HEK293 (cell line): ENCODE data around the gene MAGI1.

Experiments
- CTCF ChIA-PET: fragments of 350-600 bp; formaldehyde crosslinking; extraction: SDS; loops from one replicate; lab custom pipeline; 2021; ENCODE audit warnings: antibody characterized with exemption; lab: Yijun Ruan, JAX
- POLR2A ChIA-PET: fragments of 300-600 bp; formaldehyde crosslinking; extraction: SDS; loops from one replicate; lab custom pipeline; 2020; ENCODE audit warnings: antibody characterized with exemption, inconsistent platforms; lab: Yijun Ruan, JAX
- H3K27ac ChIP-seq: fragments of 200-500 bp; sonication (Bioruptor generic); 2 replicates; pipeline ENCODE4 v1.5.1; 2014; ENCODE audit warnings: low read depth, low read length, control low read depth, inconsistent platforms; ENCODE audit errors: extremely low read depth
- H3K36me3 ChIP-seq, 2 experiments: fragments of 200-500 bp in 1 of 2; sonication (Bioruptor generic) in 1 of 2; 1 replicate in 1 of 2; 2 replicates in 1 of 2; pipeline ENCODE4 v1.5.1; 2014 to 2017; ENCODE audit warnings: inconsistent platforms in 2 of 2, low read length in 2 of 2; ENCODE audit not compliant: control insufficient read depth in 2 of 2, insufficient read depth in 1 of 2
- H3K4me1 ChIP-seq: fragments of 200-500 bp; sonication (Bioruptor generic); 2 replicates; pipeline ENCODE4 v1.5.1; 2014; ENCODE audit warnings: mild to moderate bottlenecking, low read length, inconsistent platforms; ENCODE audit not compliant: control insufficient read depth, insufficient read depth
- H3K4me3 ChIP-seq: 2 replicates; pipeline ENCODE4 v1.5.1; 2011; ENCODE audit warnings: low read depth, mild to moderate bottlenecking, control low read depth, low read length, moderate library complexity
- H3K9me3 ChIP-seq: fragments of 200-500 bp; sonication (Bioruptor generic); 2 replicates; pipeline ENCODE4 v1.5.1; 2014; ENCODE audit warnings: low read depth, low read length, inconsistent platforms; ENCODE audit not compliant: control insufficient read depth, insufficient read depth
- GLI4 ChIP-seq: fragments of 450-650 bp; formaldehyde crosslinking; IDR thresholded peaks from 2 replicates; pipeline ENCODE4 v1.5.1; 2016; ENCODE audit warnings: missing biosample characterization, missing genetic modification characterization
- MEIS1 ChIP-seq: sonication (generic); formaldehyde crosslinking; IDR thresholded peaks from 2 replicates; pipeline ENCODE4 v1.8.1; 2022; ENCODE audit warnings: missing genetic modification reagents, mild to moderate bottlenecking, borderline replicate concordance
- MYNN ChIP-seq: fragments of 450-650 bp; formaldehyde crosslinking; IDR thresholded peaks from 2 replicates; pipeline ENCODE4 v1.5.1; 2016; ENCODE audit warnings: missing biosample characterization, missing genetic modification characterization, borderline replicate concordance
- MZF1 ChIP-seq: fragments of 450-650 bp; formaldehyde crosslinking; IDR thresholded peaks from 2 replicates; pipeline ENCODE4 v1.5.1; 2017; ENCODE audit warnings: missing biosample characterization, missing genetic modification characterization, borderline replicate concordance
- PRDM6 ChIP-seq: fragments of 450-650 bp; formaldehyde crosslinking; IDR thresholded peaks from 2 replicates; pipeline ENCODE4 v1.5.1; 2017; ENCODE audit warnings: missing biosample characterization, missing genetic modification characterization
- SETDB1 ChIP-seq: IDR thresholded peaks from one replicate; pipeline ENCODE4 v1.6.1; 2017; ENCODE audit warnings: mild to moderate bottlenecking, low read length, moderate library complexity, mixed read lengths; ENCODE audit not compliant: insufficient read length
- TCF7L2 ChIP-seq: IDR thresholded peaks from 2 replicates; pipeline ENCODE4 v1.6.1; 2011; ENCODE audit warnings: low read depth, mild to moderate bottlenecking, inconsistent platforms, low read length, moderate library complexity, borderline replicate concordance
- ZBTB48 ChIP-seq: fragments of 450-650 bp; formaldehyde crosslinking; IDR thresholded peaks from 2 replicates; pipeline ENCODE4 v1.5.1; 2016; ENCODE audit warnings: missing biosample characterization, missing genetic modification characterization
- ZNF146 ChIP-seq: fragments of 450-650 bp; formaldehyde crosslinking; IDR thresholded peaks from 2 replicates; pipeline ENCODE4 v1.5.1; 2016; ENCODE audit warnings: missing biosample characterization, missing genetic modification characterization
- ZNF16 ChIP-seq: fragments of 450-650 bp; formaldehyde crosslinking; IDR thresholded peaks from 2 replicates; pipeline ENCODE4 v1.5.1; 2016; ENCODE audit warnings: low read depth, missing biosample characterization, missing genetic modification characterization
- ZNF174 ChIP-seq: fragments of 450-650 bp; formaldehyde crosslinking; IDR thresholded peaks from 2 replicates; pipeline ENCODE4 v1.5.0; 2017; ENCODE audit warnings: missing biosample characterization, mild to moderate bottlenecking, missing genetic modification characterization
- ZNF223 ChIP-seq: fragments of 450-650 bp; formaldehyde crosslinking; IDR thresholded peaks from 2 replicates; pipeline ENCODE4 v1.5.1; 2016; ENCODE audit warnings: missing biosample characterization, missing genetic modification characterization
- ZNF26 ChIP-seq: fragments of 450-650 bp; formaldehyde crosslinking; IDR thresholded peaks from 2 replicates; pipeline ENCODE4 v1.5.1; 2016; ENCODE audit warnings: missing biosample characterization, missing genetic modification characterization
- ZNF292 ChIP-seq: fragments of 450-650 bp; formaldehyde crosslinking; IDR thresholded peaks from 2 replicates; pipeline ENCODE4 v1.5.1; 2016; ENCODE audit warnings: low read depth, missing biosample characterization, missing genetic modification characterization, borderline replicate concordance
- ZNF530 ChIP-seq: fragments of 450-650 bp; formaldehyde crosslinking; IDR thresholded peaks from 2 replicates; pipeline ENCODE4 v1.5.1; 2016; ENCODE audit warnings: low read depth, missing biosample characterization, missing genetic modification characterization
- ZNF555 ChIP-seq: fragments of 450-650 bp; formaldehyde crosslinking; conservative IDR thresholded peaks from 2 replicates; pipeline ENCODE4 v1.5.1; 2017; ENCODE audit warnings: missing biosample characterization, mild to moderate bottlenecking, missing genetic modification characterization, inconsistent platforms
- ZNF626 ChIP-seq: fragments of 450-650 bp; sonication (Bioruptor Pico); formaldehyde crosslinking; IDR thresholded peaks from 2 replicates; pipeline ENCODE4 v1.5.1; 2018; ENCODE audit warnings: missing biosample characterization, missing genetic modification characterization, inconsistent platforms
- ZNF768 ChIP-seq: fragments of 450-650 bp; formaldehyde crosslinking; IDR thresholded peaks from 2 replicates; pipeline ENCODE4 v1.5.1; 2018; ENCODE audit warnings: missing biosample characterization, mild to moderate bottlenecking, missing genetic modification characterization
- TF ChIP-seq, protein P1 (sequence below): fragments of 450-650 bp; formaldehyde crosslinking; IDR thresholded peaks from 2 replicates; pipeline ENCODE4 v1.5.1; 2016; ENCODE audit warnings: missing biosample characterization, missing genetic modification characterization
- TF ChIP-seq, protein P2 (sequence below): fragments of 450-650 bp; formaldehyde crosslinking; IDR thresholded peaks from 2 replicates; pipeline ENCODE4 v1.5.1; 2017; ENCODE audit warnings: missing biosample characterization, mild to moderate bottlenecking, missing genetic modification characterization, moderate library complexity
- TF ChIP-seq, protein P3 (sequence below): fragments of 450-650 bp; formaldehyde crosslinking; IDR thresholded peaks from 2 replicates; pipeline ENCODE4 v1.5.1; 2016; ENCODE audit warnings: missing biosample characterization, missing genetic modification characterization
- TF ChIP-seq, protein P4 (sequence below): fragments of 450-650 bp; formaldehyde crosslinking; optimal IDR thresholded peaks from 2 replicates; pipeline ENCODE3; 2016; ENCODE audit warnings: missing biosample characterization, mild to moderate bottlenecking, missing genetic modification characterization

MAGI1 gene

GRCh38 chr3:65664931-65665330, 373.8 kb downstream of the MAGI1 start:
- POLR2A ChIA-PET, result no interaction called here
- Histone ChIP-seq H3K27ac (no peak overlapping the region), H3K36me3 (no peaks in the 10 kb centered on the region), H3K9me3 (no peaks in the 10 kb centered on the region), H3K4me3 (no peak overlapping the region), H3K4me1 (no peaks in the 10 kb centered on the region)
- TF ChIP-seq MEIS1, result no peak
- TF ChIP-seq ZNF292 (tag by site-specific recombination), result no peak
- TF ChIP-seq, protein P1, sequence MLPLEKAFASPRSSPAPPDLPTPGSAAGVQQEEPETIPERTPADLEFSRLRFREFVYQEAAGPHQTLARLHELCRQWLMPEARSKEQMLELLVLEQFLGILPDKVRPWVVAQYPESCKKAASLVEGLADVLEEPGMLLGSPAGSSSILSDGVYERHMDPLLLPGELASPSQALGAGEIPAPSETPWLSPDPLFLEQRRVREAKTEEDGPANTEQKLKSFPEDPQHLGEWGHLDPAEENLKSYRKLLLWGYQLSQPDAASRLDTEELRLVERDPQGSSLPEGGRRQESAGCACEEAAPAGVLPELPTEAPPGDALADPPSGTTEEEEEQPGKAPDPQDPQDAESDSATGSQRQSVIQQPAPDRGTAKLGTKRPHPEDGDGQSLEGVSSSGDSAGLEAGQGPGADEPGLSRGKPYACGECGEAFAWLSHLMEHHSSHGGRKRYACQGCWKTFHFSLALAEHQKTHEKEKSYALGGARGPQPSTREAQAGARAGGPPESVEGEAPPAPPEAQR (tag by site-specific recombination), result no peak
- no peak for TF ChIP-seq PRDM6 (tag by site-specific recombination)
- TF ChIP-seq TCF7L2, result no peak
- no peak for TF ChIP-seq ZNF555 (tag by site-specific recombination)
- no peak for TF ChIP-seq GLI4 (tag by site-specific recombination)
- no peak for TF ChIP-seq ZNF626 (tag by site-specific recombination)
- CTCF ChIA-PET, result no interaction called here

DNA sequence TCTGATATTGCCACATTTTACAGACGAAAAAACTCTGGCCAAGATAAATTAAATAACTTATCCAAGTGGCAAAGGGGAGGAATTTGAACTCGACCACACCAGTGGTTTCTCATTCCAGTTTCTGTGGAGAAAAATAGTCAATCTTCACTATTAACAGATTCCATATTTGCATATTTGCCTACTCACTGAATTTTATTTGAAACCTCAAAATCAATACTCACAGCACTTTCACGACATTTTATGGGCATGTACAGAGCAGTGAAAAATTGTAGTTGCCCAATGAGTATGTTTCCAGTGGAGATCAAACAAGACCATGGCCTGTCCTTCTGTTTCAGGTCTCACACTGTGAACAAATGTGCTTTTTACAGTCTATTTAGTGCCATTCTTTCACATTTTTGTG, 374.3 kb downstream of the MAGI1 start:
- Histone ChIP-seq H3K4me1 (no peaks in the 10 kb centered on the region), H3K9me3 (no peaks in the 10 kb centered on the region), H3K36me3 (no peaks in the 10 kb centered on the region), H3K27ac (no peak overlapping the region), H3K4me3 (no peak overlapping the region)
- POLR2A ChIA-PET, result no interaction called here
- CTCF ChIA-PET, result no interaction called here
- no peak for TF ChIP-seq ZNF530 (tag by site-specific recombination)
- TF ChIP-seq ZNF223, result no peak
- no peak for TF ChIP-seq ZNF174
- no peak for TF ChIP-seq MYNN
- TF ChIP-seq, protein P2, sequence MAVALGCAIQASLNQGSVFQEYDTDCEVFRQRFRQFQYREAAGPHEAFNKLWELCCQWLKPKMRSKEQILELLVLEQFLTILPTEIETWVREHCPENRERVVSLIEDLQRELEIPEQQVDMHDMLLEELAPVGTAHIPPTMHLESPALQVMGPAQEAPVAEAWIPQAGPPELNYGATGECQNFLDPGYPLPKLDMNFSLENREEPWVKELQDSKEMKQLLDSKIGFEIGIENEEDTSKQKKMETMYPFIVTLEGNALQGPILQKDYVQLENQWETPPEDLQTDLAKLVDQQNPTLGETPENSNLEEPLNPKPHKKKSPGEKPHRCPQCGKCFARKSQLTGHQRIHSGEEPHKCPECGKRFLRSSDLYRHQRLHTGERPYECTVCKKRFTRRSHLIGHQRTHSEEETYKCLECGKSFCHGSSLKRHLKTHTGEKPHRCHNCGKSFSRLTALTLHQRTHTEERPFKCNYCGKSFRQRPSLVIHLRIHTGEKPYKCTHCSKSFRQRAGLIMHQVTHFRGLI (tag by site-specific recombination), result no peak
- TF ChIP-seq, protein P3, sequence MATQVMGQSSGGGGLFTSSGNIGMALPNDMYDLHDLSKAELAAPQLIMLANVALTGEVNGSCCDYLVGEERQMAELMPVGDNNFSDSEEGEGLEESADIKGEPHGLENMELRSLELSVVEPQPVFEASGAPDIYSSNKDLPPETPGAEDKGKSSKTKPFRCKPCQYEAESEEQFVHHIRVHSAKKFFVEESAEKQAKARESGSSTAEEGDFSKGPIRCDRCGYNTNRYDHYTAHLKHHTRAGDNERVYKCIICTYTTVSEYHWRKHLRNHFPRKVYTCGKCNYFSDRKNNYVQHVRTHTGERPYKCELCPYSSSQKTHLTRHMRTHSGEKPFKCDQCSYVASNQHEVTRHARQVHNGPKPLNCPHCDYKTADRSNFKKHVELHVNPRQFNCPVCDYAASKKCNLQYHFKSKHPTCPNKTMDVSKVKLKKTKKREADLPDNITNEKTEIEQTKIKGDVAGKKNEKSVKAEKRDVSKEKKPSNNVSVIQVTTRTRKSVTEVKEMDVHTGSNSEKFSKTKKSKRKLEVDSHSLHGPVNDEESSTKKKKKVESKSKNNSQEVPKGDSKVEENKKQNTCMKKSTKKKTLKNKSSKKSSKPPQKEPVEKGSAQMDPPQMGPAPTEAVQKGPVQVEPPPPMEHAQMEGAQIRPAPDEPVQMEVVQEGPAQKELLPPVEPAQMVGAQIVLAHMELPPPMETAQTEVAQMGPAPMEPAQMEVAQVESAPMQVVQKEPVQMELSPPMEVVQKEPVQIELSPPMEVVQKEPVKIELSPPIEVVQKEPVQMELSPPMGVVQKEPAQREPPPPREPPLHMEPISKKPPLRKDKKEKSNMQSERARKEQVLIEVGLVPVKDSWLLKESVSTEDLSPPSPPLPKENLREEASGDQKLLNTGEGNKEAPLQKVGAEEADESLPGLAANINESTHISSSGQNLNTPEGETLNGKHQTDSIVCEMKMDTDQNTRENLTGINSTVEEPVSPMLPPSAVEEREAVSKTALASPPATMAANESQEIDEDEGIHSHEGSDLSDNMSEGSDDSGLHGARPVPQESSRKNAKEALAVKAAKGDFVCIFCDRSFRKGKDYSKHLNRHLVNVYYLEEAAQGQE (tag by site-specific recombination), result no peak
- TF ChIP-seq, protein P4, sequence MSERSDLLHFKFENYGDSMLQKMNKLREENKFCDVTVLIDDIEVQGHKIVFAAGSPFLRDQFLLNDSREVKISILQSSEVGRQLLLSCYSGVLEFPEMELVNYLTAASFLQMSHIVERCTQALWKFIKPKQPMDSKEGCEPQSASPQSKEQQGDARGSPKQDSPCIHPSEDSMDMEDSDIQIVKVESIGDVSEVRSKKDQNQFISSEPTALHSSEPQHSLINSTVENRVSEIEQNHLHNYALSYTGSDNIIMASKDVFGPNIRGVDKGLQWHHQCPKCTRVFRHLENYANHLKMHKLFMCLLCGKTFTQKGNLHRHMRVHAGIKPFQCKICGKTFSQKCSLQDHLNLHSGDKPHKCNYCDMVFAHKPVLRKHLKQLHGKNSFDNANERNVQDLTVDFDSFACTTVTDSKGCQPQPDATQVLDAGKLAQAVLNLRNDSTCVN, result no peak
- no peak for TF ChIP-seq ZBTB48
- TF ChIP-seq ZNF16, result no peak
- no peak for TF ChIP-seq ZNF768 (tag by site-specific recombination)
- no peak for TF ChIP-seq ZNF26 (tag by site-specific recombination)
- no peak for TF ChIP-seq SETDB1
- TF ChIP-seq ZNF146 (tag by site-specific recombination), result no peak
- no peak for TF ChIP-seq MZF1 (tag by site-specific recombination)
